NCI-H2029 treated with DMSO at 0.1 percent for 48 hours (cell line): Measurements from ENCODE around the gene MYL12B.
"Not testable (repeated sequence)": the region's sequence is repeated elsewhere in the genome, so short reads cannot be mapped to it uniquely, and the experiment has no call there.

Experiments
- DNase-seq: peaks from one replicate; lab custom pipeline; 2025; lab: John Stamatoyannopoulos, UW

Gene MYL12B

DNA sequence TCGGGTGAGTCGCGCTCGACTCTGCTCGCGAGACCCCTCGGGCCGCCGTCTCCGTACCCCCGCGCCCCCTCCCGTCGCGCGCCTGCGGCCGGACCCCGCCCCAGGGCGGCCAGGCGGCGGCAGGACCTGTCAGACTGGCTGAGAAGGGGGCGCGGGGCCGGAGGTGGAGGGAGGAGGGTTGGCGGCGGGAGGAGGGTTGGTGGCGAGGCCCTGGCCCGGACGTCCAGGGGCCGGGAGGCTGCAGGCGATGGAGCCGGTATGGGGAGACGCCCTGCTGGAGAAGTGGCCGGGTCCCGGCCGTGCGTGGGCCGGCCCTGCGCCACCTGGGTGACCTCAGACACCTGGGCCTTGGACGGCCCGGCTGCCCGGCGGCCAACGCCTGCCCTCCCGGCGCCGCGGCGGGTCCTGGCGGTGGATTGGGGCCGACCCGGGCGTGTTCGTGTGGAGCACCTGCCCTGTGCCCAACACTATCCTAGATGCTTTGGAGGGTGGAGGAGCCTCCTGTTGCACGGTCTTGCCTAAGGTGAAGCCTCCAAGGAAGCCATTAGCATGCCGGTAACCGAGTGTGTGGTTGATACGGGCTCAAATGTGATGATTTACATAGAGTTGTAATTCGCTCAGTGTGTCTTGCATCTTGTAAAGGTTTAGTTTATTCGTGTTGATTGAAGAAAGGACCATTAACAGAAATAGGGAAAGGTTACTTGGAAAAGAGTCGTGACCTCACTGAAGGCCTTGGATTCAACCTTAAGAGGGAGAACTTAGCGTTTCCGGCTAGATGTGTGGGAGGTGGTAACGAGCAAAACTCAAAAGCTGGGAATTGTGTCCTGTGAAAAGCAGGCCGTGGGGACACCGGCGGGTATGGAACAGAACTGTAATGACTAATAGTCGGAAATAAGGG is 550 bp downstream of the MYL12B start:
- DNase-seq: no peak

DNA sequence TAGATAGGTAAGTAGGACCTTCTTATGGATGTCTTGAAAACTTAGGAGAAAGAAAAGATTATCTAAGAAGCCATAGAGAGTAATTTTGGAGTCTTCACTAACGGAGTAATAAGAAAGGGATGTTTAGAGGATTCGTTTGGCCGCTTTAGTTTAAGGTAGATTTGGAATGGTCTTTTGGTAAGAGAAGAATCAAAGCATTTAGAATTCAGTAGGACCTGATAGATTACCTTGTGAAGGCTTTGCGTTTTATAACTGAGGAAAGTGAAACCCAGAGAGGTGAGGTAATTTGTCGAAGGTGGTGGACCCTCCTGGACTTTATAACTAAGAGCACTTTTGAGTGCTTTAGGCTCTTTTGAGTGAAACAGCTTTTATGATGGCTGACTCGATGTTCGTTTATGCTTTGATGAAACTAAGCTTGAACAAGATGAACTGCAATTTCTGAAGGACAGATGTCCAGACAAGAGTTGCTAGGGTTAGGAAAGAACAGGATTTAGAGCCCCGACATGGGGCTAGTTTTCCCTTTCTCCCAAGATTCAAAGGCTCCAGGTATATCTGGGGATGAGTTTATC is 1.3 kb downstream of the MYL12B start:
- DNase-seq: no peak

GRCh38 chr18:3264362-3264761 is 2.4 kb downstream of the MYL12B start:
- DNase-seq: no peak

- no peak for DNase-seq
These were observed 3.7 kb downstream of the MYL12B start for GRCh38 chr18:3265564-3266033.

- no peak for DNase-seq
These were observed 4.2 kb downstream of the MYL12B start for GRCh38 chr18:3266062-3266608.

DNA sequence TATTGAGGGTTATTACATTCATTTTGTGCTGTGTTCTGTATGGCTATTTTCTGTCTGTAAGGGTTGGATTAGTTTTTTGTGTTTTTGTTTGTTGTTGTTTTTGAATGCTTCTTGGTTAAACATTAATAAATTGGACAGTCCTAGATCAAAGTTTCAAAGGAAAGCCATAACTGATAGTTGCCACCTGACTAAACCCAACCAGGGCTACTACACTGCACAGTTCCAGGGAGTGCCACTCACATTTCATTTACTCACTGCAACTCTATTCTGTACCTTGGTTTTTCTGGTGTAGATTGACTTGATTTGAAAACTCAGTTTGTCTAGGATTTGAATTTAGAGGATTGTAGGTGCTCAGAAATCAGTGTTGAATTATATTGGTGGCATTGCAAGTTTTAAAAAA is 6.4 kb downstream of the MYL12B start:
- no peak for DNase-seq

GRCh38 chr18:3269241-3269913 is 7.4 kb downstream of the MYL12B start:
- DNase-seq: no peak

DNA sequence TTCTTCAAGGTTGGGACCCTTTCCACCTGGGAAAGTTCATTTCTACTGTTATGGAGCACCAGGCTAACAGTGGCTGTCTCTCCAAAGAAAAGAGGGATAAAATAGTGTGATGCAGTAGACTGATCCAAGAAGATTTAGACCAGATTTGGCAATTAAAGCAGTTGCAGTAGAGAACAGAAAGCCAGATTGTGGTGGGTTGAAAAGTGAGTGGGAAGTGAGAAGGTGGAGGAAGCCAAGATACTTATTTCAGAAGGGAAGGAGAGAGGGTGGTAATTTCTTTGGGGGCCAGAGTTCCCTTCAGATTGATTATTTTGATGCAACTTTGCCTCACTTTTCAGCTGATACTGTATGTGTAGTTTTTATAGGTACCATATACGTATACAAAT is 8.0 kb downstream of the MYL12B start:
- DNase-seq: no peak

- DNase-seq: no peak
These were observed 11.1 kb downstream of the MYL12B start for GRCh38 chr18:3273042-3273441.

DNA sequence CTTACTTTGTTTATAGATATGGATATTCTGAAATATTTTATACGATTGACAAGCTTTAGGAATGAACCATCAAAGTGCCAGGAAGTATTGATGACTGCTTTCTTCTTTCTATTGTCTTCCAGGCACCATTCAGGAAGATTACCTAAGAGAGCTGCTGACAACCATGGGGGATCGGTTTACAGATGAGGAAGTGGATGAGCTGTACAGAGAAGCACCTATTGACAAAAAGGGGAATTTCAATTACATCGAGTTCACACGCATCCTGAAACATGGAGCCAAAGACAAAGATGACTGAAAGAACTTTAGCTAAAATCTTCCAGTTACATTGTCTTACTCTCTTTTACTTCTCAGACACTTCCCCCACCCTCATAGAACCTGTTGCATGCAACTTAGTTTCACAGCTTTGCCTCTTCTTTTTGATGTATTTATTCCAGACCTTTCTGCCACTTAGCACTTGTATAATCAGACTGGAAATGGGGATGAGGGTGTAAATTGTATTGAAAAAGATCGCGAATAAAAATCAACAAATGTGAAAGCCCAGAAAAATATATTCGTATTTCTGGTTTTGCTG is 15.8 kb downstream of the MYL12B start:
- DNase-seq: not testable (repeated sequence)

- DNase-seq: no peak
These were observed 17.6 kb downstream of the MYL12B start for GRCh38 chr18:3279201-3280185.

- peak; percentile 49 for DNase-seq
These were observed 19.8 kb downstream of the MYL12B start for GRCh38 chr18:3281456-3282400.

DNA sequence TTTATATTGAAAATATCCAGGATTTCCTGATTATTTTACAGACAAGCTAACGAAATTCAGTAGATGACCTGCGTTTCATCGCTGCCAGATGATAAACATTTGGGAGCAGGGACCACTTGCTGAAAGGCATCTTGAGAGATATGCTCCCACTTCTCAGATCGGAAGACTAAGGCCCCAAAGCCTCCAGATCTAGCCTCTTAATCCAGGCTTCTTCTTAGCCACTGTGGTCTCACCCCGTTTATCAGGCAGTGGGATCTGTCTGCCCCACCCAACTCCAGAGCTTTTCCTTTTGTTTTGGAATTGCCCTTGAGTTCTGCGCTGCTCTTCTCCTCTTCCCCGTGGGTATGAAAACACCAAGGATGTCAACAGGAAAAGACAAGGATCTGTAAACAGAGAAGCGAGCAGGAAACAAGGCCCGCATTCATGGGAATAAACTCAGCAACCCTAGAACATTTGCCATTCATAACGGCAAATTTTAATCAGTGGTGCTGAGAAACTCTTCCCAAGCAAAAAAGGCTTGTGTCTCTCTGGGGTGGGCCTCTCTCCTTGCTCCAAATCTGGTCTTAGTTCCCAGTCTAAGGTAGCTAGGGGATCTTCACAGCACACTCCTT is 21.4 kb downstream of the MYL12B start:
- no peak for DNase-seq

GRCh38 chr18:3283908-3284307 is 22.0 kb downstream of the MYL12B start:
- DNase-seq: no peak

DNA sequence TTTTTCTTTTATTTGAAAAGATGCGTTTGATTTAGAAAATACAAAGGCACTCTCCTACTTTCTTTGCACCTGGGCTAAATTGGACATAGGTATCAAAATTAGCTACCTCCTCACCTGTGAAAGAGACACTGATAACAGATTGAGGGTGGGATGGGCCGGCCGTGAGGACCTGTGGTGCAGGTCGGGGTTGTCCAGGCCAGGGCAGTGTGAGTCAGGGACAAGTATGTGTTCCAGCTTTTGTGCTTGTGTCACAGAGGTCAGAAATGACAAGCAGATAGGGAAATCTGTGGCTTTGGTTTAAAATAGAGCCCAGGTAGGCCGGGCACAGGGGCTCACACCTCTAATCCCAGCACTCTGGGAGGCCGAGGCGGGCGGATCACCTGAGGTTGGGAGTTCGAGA is 22.6 kb downstream of the MYL12B start:
- no peak for DNase-seq

DNA sequence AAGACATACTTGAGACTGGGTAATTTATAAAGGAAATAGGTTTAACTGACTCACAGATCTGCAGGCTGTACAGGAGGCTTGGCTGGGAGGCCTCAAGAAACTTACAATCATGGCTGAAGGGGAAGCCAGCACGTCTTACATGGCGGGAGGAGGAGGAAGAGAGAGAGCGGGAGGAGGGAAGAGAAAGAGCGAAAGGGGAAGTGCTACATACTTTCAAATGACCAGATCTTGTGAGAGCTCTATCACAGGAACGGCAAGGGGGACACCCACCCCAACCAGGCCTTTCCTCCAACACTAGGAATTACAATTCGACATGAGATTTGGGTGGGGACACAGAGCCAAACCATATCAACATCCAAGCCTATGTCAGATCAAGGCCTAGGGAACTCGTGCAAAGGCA is 24.2 kb downstream of the MYL12B start:
- no peak for DNase-seq

DNA sequence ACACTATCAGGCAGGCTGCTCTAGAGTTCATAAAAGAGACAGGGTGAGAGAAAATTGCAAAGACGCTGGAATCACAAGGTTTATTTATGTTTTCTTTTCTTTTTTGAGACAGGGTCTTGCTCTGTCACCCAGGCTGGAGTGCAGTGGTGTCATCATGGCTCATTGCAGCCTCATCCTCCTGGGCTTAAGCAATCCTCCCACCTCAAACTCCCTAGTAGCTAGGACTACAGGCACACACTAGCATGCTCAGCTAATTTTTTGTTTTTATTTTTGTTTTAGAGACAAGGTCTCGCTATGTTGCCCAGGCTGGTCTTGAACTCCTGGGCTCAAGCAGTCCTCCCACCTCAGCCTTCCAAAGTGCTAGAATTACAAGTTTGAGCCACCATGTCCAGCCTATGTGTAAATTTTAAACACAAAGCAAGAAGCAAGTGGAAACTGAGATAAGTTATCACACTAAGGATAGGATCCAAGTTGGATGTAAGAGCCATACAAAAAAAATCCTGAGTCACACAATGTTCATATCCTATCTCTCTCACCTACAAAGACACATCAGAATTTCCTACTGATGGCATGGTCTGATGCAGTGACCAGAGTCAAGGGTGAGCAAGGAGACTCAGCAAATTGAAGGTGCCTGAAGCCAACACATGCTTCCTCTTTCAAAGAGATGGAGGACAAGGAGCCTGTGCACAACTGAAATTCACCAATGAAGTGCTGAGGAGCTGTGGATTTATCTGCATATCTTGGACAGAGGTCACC is 31.4 kb downstream of the MYL12B start:
- no peak for DNase-seq

DNA sequence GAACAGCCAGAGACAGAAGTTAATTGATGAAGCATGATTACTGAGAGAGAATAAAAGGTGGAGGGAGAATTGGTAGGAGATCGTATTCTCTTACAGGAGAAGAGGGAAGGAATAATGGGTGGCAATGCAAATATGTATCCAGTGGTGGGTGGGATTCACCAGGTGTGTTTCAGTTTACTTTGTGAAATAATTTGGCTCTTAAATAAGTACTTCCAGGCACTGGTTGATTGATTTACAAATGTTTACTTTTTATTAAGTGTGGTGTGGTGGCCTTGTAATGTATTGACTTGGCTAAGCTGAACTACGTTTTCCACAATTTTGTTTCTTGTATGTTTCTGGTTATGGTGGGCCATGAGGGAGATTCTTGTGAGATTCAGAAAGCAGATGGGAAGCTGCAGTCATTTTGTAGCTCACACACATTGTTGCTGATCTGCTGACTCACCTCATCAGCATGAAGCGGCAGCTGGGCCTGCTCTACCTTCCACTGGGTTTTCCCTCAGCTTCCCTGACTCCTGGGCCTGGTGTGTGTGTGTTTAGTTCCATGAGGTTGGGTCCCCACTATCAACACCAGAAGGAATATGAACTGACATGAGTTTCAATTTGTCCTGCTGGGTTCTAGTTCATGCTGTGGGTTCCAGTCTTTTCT is 32.6 kb downstream of the MYL12B start:
- no peak for DNase-seq
